GM23338 (cell line): ENCODE results near the gene GNAT1. TPM values are rescaled to one million over a fixed set of nuclear protein-coding genes. Genes with fewer than 3 reads are reported as not detected.

Experiments used
- ATAC-seq: fragments of 200-7000 bp; cut with Tn5 transposase; 3 replicates; pipeline ENCODE4 v1.9.1; 2020
- DNase-seq: peaks from one replicate; pipeline ENCODE4 v3.0.0-alpha.2; 2015; ENCODE audit warnings: low spot score
- H2AFZ ChIP-seq: fragments of 200-600 bp; sonication (generic); 2 replicates; pipeline ENCODE4 v1.8.0; 2016; ENCODE audit warnings: antibody characterized with exemption, mild to moderate bottlenecking, moderate library complexity
- H3F3A ChIP-seq: fragments of 200-600 bp; sonication (generic); replicated peaks from 2 replicates; pipeline ENCODE4 v1.8.0; 2017; ENCODE audit warnings: antibody characterized with exemption, mixed run types, low read depth
- H3K27ac ChIP-seq: fragments of 200-600 bp; sonication (generic); 2 replicates; pipeline ENCODE4 v1.6.1; 2016; ENCODE audit warnings: low read depth
- H3K27me3 ChIP-seq: fragments of 200-600 bp; sonication (generic); 2 replicates; pipeline ENCODE4 v1.8.0; 2016; ENCODE audit warnings: mild to moderate bottlenecking, mixed run types, moderate library complexity; ENCODE audit not compliant: insufficient read depth
- H3K36me3 ChIP-seq: fragments of 200-600 bp; sonication (generic); 2 replicates; pipeline ENCODE4 v1.8.0; 2016; ENCODE audit warnings: mild to moderate bottlenecking; ENCODE audit not compliant: insufficient read depth
- H3K4me1 ChIP-seq: fragments of 200-600 bp; sonication (generic); 2 replicates; pipeline ENCODE4 v1.8.0; 2016; ENCODE audit warnings: mild to moderate bottlenecking, moderate library complexity; ENCODE audit not compliant: insufficient read depth
- H3K4me2 ChIP-seq: fragments of 200-600 bp; sonication (generic); 2 replicates; pipeline ENCODE4 v1.7.1; 2017; ENCODE audit warnings: mixed run types
- H3K4me3 ChIP-seq: fragments of 200-600 bp; sonication (generic); 2 replicates; pipeline ENCODE4 v1.6.1; 2016; ENCODE audit warnings: mixed run types
- H3K79me2 ChIP-seq: fragments of 200-600 bp; sonication (generic); replicated peaks from 2 replicates; pipeline ENCODE4 v1.8.0; 2017; ENCODE audit warnings: mild to moderate bottlenecking; ENCODE audit not compliant: insufficient read depth
- H3K9me2 ChIP-seq: fragments of 200-600 bp; sonication (generic); 2 replicates; pipeline ENCODE4 v1.8.0; 2017; ENCODE audit not compliant: insufficient read depth
- H4K20me1 ChIP-seq: fragments of 200-600 bp; sonication (generic); replicated peaks from 2 replicates; pipeline ENCODE4 v1.8.0; 2017; ENCODE audit warnings: mild to moderate bottlenecking; ENCODE audit not compliant: insufficient read depth
- H3K27ac Mint-ChIP-seq: 2 replicates; pipeline ENCODE4 v1.8.0; 2020; ENCODE audit warnings: inconsistent platforms, mild to moderate bottlenecking, moderate library complexity, mixed read lengths
- H3K27me3 Mint-ChIP-seq: 3 replicates; pipeline ENCODE4 v1.8.0; 2022; ENCODE audit warnings: low read depth, mild to moderate bottlenecking, moderate library complexity, mixed read lengths, inconsistent platforms; ENCODE audit not compliant: insufficient read depth, poor library complexity
- H3K36me3 Mint-ChIP-seq: 3 replicates; pipeline ENCODE4 v1.8.0; 2021; ENCODE audit warnings: low read depth, mild to moderate bottlenecking, inconsistent platforms, moderate library complexity, mixed read lengths
- H3K4me1 Mint-ChIP-seq: 3 replicates; pipeline ENCODE4 v1.8.0; 2020; ENCODE audit warnings: mild to moderate bottlenecking, inconsistent platforms, mixed read lengths
- H3K4me3 Mint-ChIP-seq: 3 replicates; pipeline ENCODE4 v1.8.0; 2021; ENCODE audit warnings: moderate library complexity, mild to moderate bottlenecking, inconsistent platforms, mixed read lengths
- H3K9me3 Mint-ChIP-seq: 3 replicates; pipeline ENCODE4 v1.8.0; 2020; ENCODE audit warnings: moderate library complexity, mild to moderate bottlenecking, inconsistent platforms, mixed read lengths
- CREB1 ChIP-seq: fragments of 250-450 bp; sonication (Bioruptor Pico); IDR thresholded peaks from 2 replicates; pipeline ENCODE4 v1.5.0; 2020; ENCODE audit warnings: low read depth, mild to moderate bottlenecking, moderate library complexity
- CTCF ChIP-seq, 2 experiments: fragments of 200-600 bp in 1 of 2; sonication (generic) in 1 of 2; conservative IDR thresholded peaks; 2 replicates each; pipeline versions ENCODE4 v1.5.1 to v1.6.1; 2016 to 2017; ENCODE audit warnings: antibody characterized with exemption in 2 of 2, low read depth in 2 of 2, mild to moderate bottlenecking in 2 of 2, moderate library complexity in 1 of 2
- ETS1 ChIP-seq: IDR thresholded peaks from 2 replicates; pipeline ENCODE4 v1.6.1; 2016; ENCODE audit warnings: antibody characterized with exemption
- EZH2 ChIP-seq: fragments of 200-600 bp; sonication (generic); IDR thresholded peaks from one replicate; pipeline ENCODE4 v1.8.0; 2017; ENCODE audit warnings: antibody characterized with exemption, mild to moderate bottlenecking, low read depth; ENCODE audit not compliant: unreplicated experiment
- EZH2phosphoT487 ChIP-seq: fragments of 200-600 bp; sonication (generic); IDR thresholded peaks from one replicate; pipeline ENCODE4 v1.8.1; 2018; ENCODE audit warnings: antibody characterized with exemption; ENCODE audit not compliant: unreplicated experiment
- POLR2AphosphoS5 ChIP-seq: IDR thresholded peaks from 2 replicates; pipeline ENCODE4 v1.6.1; 2016; ENCODE audit warnings: antibody characterized with exemption, low read depth
- REST ChIP-seq: IDR thresholded peaks from one replicate; pipeline ENCODE4 v1.6.1; 2018; ENCODE audit warnings: antibody characterized with exemption; ENCODE audit not compliant: unreplicated experiment
- STAT1 ChIP-seq: IDR thresholded peaks from one replicate; pipeline ENCODE4 v1.6.1; 2016; ENCODE audit warnings: antibody characterized with exemption; ENCODE audit not compliant: unreplicated experiment
- ZNF331 ChIP-seq: fragments of 250-450 bp; sonication (Bioruptor Pico); IDR thresholded peaks from 2 replicates; pipeline ENCODE4 v1.5.0; 2020; ENCODE audit warnings: low read depth, mild to moderate bottlenecking, moderate library complexity
- polyA plus RNA-seq: library from polyadenylated mRNA; unstranded; fragments of >200 nt; fragmentation: Nextera tagmentation; extraction: Ambion mirVana; gene quantifications from 2 replicates; pipeline ENCODE4 v1.2.1, GENCODE V29; 2016
- total RNA-seq: library from RNA; depleted of rRNA; stranded (reverse); fragments of >200 nt; shearing (Covaris generic); gene quantifications from 2 replicates; pipeline ENCODE4 v1.2.3, GENCODE V29; 2014

GNAT1 gene
- total and polyA plus RNA-seq, 2 experiments from 2014 or later, result not detected

- Histone ChIP-seq H3K27me3 (no peaks in the 10 kb centered on the region), H3K27ac (no peak overlapping the region), H3K4me2 (no peak overlapping the region), H2AFZ (no peak overlapping the region), H3K79me2 (0 out of 2 replicates have a peak, but pooled peaks cover 4% of the 10 kb centered on the region), H3K9me2 (no peaks in the 10 kb centered on the region), H4K20me1 (peaks cover 11% of the 10 kb centered on the region; the same call in 1 of the 2 replicates), H3K4me1 (no peaks in the 10 kb centered on the region; the same call in 1 of the 2 replicates), H3K4me3 (no peak overlapping the region), H3K36me3 (no peaks in the 10 kb centered on the region; the same call in 1 of the 2 replicates), H3F3A (peaks cover 2% of the 10 kb centered on the region; the same call in 1 of the 2 replicates)
- H3K4me3 Mint-ChIP-seq, result no peak overlapping the region
- peaks cover 7% of the 10 kb centered on the region for H3K36me3 Mint-ChIP-seq
- no peaks in the 10 kb centered on the region; the same call in 2 of the 3 replicates for H3K9me3 Mint-ChIP-seq
- DNase-seq (no peak), ATAC-seq (no peak)
- H3K4me1 Mint-ChIP-seq, result peaks cover 13% of the 10 kb centered on the region; the same call in 2 of the 3 replicates
- H3K27ac Mint-ChIP-seq, result no peak overlapping the region
- peaks cover 3% of the 10 kb centered on the region for H3K27me3 Mint-ChIP-seq
- TF ChIP-seq REST (no peak), ETS1 (no peak), CREB1 (CRISPR knock-in tag) (no peak), EZH2 (no peak), EZH2phosphoT487 (no peak), CTCF (conservative IDR thresholded peaks at IDR 0.05; ENCODE audit: low read depth in 2 of 2) (no peak), STAT1 (no peak), POLR2AphosphoS5 (no peak), ZNF331 (CRISPR knock-in tag) (no peak)
Measured at GRCh38 chr3:50174517-50174895, 16.9 kb upstream of the GNAT1 start.
